Erythroblast (primary cell): ENCODE results near the gene BCL2L11.

Source experiments
- GATA1 ChIP-seq: IDR thresholded peaks from 2 replicates; pipeline ENCODE4 v1.6.1; 2011; ENCODE audit warnings: low read depth, mild to moderate bottlenecking, control low read depth, low read length, moderate library complexity
- POLR2A ChIP-seq: IDR thresholded peaks from 2 replicates; pipeline ENCODE4 v1.6.1; 2011; ENCODE audit warnings: mild to moderate bottlenecking, low read length

DNA sequence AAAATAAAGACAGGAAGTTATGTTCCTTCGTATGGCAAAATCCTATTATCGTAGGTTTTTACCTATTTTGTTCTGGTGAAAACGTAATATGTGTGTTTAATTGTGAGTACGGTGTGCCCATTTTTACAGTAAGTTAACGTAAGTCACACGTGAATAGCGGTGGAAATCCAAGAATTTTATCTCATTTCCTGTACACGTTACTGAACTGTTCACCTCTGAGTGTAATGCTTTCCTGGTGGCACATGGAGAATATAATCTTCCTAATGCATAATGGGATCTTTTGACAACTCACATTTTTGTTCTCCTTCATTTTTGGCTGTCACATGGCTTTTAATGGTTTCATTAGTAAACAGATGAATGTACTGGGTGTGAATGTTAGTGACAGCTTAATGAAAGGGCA lies 28.2 kb downstream of the BCL2L11 start:
- peak; percentile 24 for TF ChIP-seq POLR2A
- no peak for TF ChIP-seq GATA1
